Measurements from ENCODE around the gene LCN1. TPM values are rescaled to one million over a fixed set of nuclear protein-coding genes. Genes with fewer than 3 reads are reported as not detected.
"Not testable (repeated sequence)": the region's sequence is repeated elsewhere in the genome, so short reads cannot be mapped to it uniquely, and the experiment has no call there.

LCN1 gene
- total RNA-seq, 1 experiment from 2014 or later: not detected

DNA sequence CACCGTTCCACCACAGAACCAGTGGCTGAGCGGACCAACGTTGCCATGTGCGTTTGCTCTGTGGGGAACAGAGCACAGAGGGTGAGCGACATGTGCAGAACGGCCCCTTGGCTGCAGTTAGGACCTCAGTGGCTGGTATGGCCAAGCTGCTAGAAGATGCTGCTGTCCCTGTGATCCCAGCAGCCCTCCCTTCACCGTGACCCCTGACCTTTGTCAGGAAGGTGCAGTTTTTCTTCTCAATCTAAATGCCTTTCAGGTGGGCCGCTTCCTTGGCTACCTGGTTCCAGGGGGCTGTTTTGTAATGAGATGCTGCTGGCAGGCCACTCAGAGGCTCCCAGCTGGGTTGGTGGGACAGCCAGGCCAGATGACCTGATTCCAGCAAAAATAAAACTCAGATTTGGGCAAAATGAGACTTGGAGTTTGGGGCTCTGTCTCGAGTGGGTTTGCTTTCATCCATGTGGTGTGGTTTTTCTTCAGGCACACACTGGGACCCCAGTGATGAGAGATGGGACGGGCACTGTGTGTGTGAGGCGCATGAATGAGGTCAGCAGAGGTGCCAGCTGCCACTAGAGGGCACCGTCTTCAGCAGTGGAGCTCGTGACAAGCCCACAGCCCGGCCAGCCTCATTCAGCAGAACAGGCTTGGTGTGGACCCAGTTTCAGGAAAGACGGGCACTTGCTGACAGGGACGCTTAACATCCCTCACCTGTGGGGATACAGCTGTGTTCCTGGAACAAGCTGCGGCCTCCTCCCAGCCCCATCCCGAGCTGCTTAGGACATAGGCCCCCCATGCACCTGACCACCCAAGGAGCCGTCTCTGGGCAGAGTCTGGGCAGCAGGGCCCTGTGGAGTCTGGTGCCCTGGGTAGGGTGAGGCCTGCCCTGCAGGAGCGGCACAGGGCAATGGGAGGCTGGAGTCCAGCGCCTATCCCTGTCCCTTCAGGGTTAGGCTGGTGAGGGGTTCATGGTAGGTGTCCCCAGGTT, 16.7 kb upstream of the LCN1 start:
- DNase-seq (ENCODE audit: low read depth): peak; percentile 62

DNA sequence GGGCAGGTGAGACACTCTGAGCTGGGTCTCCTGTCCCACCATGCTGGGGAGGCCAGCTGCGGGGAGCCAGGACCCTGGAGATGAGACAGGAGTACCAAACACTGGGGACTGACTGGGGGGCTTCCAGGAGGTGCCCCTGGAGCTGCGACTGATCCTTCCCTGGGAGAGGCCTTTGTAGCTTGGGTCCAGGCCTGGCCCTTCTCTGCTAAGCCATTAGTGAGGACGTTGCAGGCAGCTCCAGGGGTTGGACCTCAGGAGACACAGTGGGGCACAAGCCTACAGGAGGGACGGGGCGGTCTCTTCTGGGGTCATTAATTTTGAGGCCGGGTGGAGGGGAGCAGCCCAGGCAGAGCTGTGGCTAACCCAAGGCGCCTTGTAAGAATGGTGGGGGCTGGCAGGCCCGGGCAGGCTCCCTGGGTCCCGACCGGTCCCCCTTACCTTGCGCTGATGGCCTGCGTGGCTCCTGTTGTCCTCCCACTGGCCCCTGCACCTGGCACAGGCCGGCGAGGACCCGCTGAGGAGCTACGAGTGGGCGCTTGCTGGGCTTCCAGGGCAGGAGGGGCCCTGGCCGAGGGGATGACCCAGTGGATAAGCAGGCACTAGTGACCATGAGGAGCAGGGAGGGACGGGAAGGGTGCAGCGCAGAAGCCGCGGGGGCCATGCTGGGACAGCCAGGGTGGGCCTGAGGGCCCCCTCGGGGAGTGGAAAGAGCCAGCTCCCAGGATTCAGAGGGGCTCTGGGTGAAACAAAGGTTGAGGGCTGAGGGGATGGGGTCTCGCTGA, 15.6 kb upstream of the LCN1 start:
- no peak for DNase-seq (ENCODE audit: low read depth)

DNA sequence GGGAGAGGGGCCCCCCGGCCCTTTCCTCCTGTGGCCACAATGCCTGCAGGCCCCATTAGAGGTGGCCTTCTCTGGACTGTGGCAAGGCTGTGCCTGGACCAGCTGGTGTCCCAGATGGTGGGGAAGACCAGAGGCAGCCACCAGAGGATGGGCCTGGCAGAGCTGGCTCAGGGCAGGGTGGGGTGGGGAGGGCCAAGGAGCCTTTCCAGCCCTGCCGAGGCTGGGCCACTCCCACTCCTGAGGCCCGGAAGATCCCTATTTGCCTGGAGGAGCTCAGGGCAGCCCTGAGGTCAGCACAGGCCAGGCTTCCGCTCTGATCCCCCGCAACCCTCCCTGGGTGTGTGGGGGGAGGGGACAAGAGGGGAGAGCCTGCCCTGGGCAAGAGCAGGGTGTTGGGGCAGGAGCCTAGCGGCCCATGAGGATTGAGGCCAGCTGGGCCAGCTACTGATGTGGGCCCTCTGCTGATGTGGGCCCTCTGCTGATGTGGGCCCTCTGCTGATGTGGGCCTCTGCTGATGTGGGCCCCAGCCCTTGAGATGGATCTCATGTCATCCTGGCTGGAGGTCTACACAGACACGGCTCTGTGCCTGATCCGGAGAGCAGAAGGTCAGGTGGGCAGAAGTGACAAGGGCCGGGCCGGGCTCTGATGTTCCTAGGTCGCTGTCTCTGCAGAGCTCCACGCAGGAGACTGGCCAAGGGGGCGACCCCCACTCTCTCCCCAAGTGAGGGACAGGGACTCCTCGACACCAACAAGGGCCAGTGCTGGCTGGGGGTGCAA, 14.7 kb upstream of the LCN1 start:
- DNase-seq (ENCODE audit: low read depth): no peak

DNA sequence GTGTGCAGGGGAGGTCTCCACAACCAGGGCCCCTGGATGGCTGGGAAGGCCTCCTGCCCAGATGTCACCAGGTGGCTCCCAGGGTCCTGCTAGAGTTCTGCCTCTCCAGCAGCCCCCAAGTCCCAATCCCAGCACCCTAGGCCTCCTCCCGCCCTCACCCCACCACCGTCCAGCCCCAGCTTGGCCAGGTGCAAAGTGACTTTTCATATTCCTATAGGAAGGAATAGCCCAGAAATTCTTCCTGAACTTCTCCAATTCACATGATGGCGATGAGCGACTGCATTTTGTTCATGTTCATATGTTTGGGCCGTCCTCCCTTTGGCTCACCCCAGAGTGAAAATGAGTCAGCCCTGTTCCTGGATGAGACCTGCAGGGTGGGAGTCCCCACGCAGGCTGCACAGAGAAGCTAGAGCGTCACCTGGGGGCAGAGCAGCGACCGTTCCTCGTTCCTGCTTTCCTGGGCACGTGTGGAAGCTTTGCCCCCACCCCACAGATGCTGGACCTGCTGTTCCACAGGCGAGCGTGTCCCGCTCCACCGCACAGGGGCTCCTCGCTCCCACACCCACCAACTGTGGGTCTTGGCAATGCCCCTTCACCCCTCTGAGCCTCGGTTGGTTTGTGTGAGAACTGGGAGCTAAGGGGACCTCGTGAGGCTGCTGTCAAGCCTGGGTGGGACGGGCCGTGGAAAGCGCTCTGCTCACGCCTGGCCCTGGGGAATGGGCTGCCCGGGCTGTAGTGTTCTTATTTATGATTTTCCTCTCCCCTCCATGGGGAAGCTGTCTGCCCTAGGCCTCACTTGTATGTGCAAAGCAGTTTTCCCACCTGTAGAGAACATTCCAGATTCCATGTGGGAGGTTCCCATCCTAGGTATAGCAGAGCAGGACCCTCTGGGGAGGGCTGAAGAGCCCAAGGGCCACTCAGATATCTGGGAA, 13.9 kb upstream of the LCN1 start:
- DNase-seq (ENCODE audit: low read depth): no peak

DNA sequence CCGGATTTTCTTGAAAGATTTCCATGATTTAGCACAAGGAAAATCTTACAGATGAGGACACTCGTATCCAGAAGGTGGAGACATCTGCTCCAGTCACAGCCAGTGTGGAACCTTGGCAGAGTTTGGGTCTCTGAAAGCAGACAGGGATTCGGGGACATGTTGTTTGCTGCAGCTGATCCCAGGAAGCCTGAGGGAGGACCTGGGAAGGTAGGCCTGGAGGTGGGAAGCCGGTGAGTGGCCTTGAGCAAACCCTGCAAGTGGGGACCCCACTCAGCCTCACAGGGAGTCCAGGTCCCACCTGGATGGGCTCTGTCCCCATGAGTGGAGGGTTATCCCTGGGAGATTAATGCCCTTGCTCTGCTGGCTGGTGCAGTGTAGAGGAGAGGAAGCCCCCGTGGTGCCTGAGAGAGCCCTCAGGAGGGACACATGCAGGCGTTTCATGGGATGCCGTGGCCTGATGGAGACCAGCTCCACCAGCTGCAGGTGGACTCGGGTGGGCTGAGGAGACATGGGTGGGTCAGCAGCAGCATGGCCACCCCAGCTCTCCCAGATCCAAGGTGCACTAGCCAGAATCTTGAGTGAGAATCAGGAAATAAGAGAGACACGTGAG, 12.9 kb upstream of the LCN1 start:
- no peak for DNase-seq (ENCODE audit: low read depth)

DNA sequence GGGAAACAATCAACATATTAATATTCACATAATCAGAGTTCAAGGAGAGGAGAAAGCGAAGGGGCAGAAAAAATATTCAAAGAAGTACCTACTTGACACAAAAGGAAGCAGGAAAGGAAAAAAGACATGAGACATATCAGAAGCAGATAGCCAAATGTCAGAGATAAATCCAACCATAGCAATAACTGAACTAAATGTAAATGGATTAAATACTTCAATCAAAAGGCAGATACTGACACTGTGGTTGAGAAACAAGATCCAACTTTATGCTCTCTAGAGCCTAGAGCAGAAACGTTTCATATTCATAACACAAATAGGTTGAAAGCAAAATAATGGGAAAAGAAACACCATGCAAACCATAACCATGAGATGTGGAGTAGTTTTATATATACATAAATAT, 11.8 kb upstream of the LCN1 start:
- no peak for DNase-seq (ENCODE audit: low read depth)

DNA sequence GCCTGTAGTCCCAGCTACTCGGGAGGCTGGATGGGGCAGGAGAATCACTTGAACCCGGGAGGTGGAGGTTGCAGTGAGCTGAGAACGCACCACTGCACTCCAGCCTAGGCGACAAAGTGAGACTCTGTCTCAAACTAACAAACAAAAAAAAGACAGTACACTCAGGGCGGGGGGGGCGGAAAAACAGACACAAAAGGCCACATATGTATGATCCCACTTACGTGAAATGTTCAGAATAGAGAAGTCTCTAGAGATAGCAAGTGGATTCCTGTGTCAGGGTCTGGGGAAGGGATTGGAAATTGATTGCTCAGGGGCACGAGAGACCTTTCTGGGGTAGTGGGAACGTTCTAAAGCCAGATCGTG, 9.0 kb upstream of the LCN1 start:
- DNase-seq (ENCODE audit: low read depth): no peak

DNA sequence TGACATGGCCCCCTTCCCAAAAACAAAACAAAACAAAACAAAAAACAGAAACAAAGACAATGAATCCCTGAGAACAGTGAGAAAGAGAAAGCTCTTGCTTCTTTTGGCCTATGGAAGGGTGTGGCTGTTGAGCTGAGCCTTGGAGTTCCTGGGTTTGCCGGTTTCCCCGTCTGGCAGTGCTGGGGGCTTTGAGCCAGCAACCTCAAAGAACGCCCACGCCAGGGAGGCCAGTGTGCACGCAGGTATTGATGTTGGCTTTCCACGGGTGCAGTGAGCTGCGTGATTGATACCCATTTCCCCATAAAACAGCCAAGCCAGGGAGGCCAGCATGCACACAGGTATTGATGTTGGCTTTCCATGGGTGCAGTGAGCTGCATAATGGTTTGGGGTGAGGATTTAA, 8.3 kb upstream of the LCN1 start:
- no peak for DNase-seq (ENCODE audit: low read depth)

DNA sequence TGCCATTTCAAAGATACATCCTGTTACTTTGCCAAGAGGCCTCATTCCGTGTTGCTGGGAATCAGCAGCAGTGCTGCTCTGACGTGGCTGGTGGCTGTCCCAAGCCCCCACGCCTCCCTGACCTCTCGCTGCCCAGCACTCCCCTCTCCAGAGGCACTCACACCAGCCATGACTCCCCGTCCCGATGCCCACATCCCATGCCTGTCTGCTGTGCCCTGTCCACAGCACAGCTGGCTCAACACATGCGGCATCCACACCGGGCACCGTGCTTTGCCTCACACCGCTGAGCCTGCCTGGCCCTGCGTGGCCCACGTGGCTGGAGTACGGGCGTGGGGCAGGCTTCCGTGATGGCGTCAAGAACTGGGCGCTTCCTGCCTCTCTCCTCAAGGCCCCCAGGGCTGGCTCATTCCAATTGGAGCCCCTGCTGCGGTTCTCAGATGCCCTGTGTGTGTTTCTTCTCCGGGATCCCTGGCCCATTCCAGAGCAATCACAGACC, 7.8 kb upstream of the LCN1 start:
- DNase-seq (ENCODE audit: low read depth): no peak

DNA sequence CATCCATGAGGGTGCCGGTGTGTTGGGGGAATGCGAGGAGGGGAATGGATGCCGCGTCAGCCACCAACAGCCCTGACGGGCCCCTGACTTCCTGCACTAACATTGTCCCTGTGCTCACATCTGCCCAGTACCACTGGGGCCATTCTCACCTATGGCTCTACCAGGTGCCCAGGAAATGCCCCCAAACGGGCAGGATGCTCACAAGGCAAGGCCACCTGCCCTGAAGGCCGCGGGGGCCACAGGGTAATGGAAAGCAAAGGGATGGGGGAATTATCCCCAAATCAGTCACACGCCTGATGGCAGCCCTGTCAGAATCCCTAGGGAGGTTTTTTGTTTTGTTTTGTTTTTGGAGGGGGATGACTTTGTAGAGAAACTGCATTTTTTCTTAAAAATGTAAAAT, 7.3 kb upstream of the LCN1 start:
- DNase-seq (ENCODE audit: low read depth): not testable (repeated sequence)

DNA sequence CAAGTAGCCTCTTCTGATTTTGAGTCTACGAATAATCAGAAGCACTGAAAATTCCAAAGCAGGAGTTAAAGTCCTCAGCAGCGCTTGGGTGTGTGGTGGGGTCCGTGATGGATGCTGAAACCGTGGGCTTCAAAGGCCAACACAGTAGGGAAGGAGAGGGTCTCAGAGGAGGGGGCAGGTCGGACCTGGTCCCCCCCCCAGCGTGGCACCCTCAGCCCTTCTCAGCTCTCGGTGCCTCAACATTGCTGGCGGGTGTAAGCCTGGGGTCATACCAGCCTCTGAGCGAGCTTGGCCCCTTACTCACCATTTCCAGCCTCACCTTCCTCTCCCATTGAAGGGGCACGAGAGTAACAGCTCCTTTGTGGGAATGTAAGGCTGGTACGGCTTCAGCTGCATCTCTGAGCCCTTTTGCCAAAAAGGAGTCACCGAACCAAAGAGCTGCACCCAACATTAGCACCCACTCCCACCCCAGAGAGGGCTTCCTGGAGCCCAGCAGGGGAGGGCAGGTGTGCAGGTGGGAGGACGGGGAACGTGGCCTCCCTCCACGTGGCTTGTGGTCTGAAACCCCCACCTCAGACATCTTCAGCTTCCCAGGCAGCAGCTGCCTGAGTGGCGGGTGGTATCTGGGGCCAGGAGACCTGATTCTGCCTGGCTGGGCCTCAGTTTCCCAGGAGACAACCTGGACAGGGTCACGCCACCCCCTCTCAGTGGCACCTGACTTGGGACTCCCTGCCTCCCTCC, 6.7 kb upstream of the LCN1 start:
- no peak for DNase-seq (ENCODE audit: low read depth)

DNA sequence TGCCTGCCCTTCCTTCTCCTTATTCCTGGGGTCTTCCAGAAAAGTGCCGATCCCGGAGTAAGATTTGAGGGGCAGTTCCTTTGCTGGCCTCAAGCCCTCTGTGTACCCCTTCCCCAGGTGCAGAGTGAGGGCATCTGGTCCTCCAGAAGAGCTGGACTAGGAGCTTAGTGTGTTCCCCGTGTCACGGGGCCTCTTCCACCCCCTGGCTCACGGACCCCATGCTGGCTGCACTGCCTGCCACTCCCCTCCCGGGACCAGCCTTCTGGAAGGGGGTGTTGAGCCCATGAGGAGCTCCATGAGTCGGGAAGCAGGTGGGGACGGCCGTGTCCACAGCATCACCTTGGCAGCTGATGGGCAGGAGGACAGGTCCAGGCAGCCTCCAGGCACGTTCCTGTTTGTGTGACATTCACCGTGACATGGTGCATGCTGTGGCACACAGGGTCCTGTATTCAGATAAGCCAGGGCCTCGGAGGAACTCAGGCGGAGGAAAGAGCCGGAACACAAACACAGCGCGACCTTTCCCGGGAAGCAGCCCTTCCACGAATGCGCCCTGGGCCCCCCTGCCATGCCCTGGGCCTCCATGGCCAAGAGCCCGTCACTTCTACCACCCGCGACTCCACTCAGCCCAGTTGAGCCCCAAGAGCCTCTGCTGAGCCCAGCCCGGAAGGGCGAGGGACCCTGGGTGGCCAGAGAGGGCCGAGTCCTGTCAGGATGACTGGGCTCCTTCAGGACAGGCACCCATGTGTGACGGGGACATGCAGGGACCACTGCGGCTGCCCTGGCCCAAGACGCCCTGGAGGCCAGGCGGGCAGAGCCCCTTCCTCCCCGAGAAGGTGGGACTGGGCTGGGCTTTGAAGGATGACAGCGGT, 5.9 kb upstream of the LCN1 start:
- no peak for DNase-seq (ENCODE audit: low read depth)

DNA sequence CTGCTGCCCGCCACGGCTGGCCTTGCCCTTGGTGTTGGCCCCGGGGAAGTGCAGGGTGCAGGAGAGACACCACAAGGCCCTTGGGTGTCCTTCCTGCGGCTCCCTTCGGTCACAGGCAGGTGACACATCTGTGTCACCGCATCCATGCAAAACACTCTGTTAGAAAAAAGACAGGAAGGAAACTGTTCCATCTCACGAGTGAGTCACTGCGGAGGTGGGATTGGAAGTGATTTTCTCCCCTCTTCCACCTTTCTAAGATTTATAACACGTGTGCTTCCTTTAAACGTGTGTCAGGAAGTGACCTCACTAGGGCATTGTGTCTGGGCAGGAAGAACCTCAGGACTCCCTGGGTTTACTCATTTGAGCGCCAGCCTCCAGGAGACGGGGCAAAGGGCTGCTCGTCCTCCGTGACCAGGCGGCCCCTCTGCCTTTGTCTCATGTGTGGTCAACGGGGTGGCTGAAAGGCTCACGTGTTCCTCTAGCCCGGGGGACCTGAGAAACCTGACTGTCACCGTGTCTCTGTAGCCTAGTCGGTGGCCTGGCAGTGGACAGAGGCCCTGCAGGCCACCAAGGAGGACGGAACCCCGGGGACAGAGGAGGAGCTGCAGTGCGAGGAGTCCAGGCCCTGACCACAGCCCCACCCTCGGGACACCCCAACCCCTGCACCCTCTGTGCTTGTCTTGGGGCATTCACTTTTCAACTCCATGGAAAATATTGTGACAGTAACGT, 4.9 kb upstream of the LCN1 start:
- DNase-seq (ENCODE audit: low read depth): no peak

DNA sequence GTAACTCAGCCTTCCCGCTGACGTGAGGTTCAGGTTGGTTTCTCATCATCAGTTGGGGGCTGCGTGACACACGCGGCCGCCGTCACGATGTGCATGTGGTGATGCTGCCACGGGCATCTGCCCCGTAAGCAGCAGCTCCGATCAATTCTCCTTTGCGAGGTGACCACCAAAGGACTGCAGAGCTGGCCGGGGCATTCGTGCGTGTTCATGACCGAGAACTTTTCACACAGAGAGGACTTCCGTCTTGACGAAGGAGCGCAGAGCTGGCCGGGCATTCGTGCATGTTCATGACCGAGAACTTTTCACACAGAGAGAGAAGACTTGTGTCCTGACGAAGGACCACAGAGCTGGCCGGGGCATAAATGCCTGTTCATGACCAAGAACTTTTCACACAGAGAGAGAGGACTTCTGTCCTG, 3.8 kb upstream of the LCN1 start:
- no peak for DNase-seq (ENCODE audit: low read depth)

DNA sequence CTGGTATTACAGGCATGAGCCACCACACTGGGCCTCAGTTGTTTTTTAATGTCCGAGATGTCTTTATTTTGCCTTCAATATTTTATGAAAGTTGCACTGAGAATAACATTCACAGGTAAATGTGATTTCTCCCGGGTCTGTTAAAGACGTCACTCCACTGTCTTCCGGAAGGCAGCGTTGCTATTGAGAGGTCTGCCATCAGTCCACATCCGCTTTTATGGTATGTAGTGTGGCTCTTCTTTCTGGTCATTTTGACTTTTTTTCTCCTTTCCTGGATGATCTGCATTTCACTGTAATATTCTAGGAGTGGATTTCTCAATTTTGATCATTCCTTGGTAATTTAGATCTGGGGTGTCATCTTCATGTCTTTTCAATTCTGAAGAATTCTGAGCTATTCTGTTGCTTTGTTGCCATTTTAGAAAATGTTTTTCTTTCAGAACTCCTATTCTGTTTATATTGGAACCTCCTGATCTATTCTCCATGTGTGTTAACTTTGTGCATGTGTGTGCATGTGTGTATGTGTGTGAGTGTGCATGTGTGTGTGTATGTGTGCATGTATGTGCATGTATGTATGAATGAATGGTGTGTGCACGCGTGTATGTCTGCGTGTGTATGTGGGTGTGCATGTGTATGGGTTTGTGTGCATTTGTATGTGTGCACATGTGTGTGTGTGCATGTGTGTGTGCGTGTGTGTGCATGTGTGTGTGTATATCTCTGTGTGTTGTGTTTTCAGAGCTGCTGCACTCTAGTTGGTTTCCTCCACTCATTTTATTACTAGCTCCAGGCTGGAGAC, 1.9 kb upstream of the LCN1 start:
- DNase-seq (ENCODE audit: low read depth): no peak

DNA sequence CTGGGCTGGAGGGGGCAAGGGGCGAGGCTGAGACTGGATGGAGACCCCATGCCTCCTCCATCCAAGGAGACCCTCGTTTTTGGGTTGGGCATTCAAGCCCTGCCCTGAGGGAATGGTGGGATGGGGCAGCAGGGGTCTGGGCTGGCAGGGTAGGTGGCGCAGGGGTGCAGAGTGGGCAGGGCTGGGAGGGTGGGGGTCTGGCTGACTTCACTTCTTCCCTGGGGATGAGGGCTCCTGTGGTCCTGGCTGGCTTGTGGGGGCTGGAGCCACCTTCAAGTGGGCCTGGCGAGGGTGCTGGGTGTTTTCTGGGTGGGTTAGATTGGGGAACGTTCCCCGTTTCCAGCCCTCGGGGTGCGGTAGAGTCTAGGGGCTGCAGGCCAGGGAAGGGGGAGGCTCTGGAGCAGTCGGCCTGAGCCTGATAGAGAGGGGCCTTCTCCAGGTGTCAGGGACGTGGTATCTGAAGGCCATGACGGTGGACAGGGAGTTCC, 412 bp downstream of the LCN1 start:
- no peak for DNase-seq (ENCODE audit: low read depth)
